ENCODE data around the gene RASGRP1.

Gene RASGRP1

GRCh38 chr15:38504680-38505467 lies 59.7 kb downstream of the RASGRP1 start:
- no peak for DNase-seq (ENCODE audit: low read depth)

- DNase-seq (ENCODE audit: low read depth) = no peak
Observed at GRCh38 chr15:38503496-38503895, 61.1 kb downstream of the RASGRP1 start.

- DNase-seq (ENCODE audit: low read depth) = no peak
Observed at GRCh38 chr15:38499651-38500050, 65.0 kb downstream of the RASGRP1 start.

- no peak for DNase-seq (ENCODE audit: low read depth)
Observed at GRCh38 chr15:38496151-38496550, 68.5 kb downstream of the RASGRP1 start.

- no peak for DNase-seq (ENCODE audit: low read depth)
Observed at GRCh38 chr15:38490242-38490922, 74.2 kb downstream of the RASGRP1 start.

GRCh38 chr15:38487378-38487777 lies 77.2 kb downstream of the RASGRP1 start:
- DNase-seq (ENCODE audit: low read depth) = no peak

GRCh38 chr15:38486936-38487335 lies 77.7 kb downstream of the RASGRP1 start:
- no peak for DNase-seq (ENCODE audit: low read depth)

- DNase-seq (ENCODE audit: low read depth) = no peak
Observed at GRCh38 chr15:38482572-38482971, 82.0 kb downstream of the RASGRP1 start.

GRCh38 chr15:38481761-38482160 lies 82.9 kb downstream of the RASGRP1 start:
- DNase-seq (ENCODE audit: low read depth) = no peak

GRCh38 chr15:38481113-38481512 lies 83.5 kb downstream of the RASGRP1 start:
- DNase-seq (ENCODE audit: low read depth) = no peak

- DNase-seq (ENCODE audit: low read depth) = no peak
Observed at GRCh38 chr15:38479756-38480155, 84.9 kb downstream of the RASGRP1 start.

GRCh38 chr15:38479266-38479665 lies 85.3 kb downstream of the RASGRP1 start:
- no peak for DNase-seq (ENCODE audit: low read depth)

- DNase-seq (ENCODE audit: low read depth) = no peak
Observed at GRCh38 chr15:38477637-38478036, 87.0 kb downstream of the RASGRP1 start.

- no peak for DNase-seq (ENCODE audit: low read depth)
Observed at GRCh38 chr15:38476120-38476519, 88.5 kb downstream of the RASGRP1 start.

- no peak for DNase-seq (ENCODE audit: low read depth)
Observed at GRCh38 chr15:38475361-38475760, 89.3 kb downstream of the RASGRP1 start.

GRCh38 chr15:38474155-38474757 lies 90.4 kb downstream of the RASGRP1 start:
- peak; percentile 29 for DNase-seq (ENCODE audit: low read depth)

GRCh38 chr15:38471974-38472373 lies 92.6 kb downstream of the RASGRP1 start:
- DNase-seq (ENCODE audit: low read depth) = no peak

GRCh38 chr15:38470816-38471215 lies 93.8 kb downstream of the RASGRP1 start:
- DNase-seq (ENCODE audit: low read depth) = no peak

GRCh38 chr15:38464675-38465074 lies 99.9 kb downstream of the RASGRP1 start:
- no peak for DNase-seq (ENCODE audit: low read depth)

- DNase-seq (ENCODE audit: low read depth) = no peak
Observed at GRCh38 chr15:38463893-38464292, 100.7 kb downstream of the RASGRP1 start.

- DNase-seq (ENCODE audit: low read depth) = no peak
Observed at GRCh38 chr15:38461066-38461833, 103.4 kb downstream of the RASGRP1 start.

- DNase-seq (ENCODE audit: low read depth) = no peak
Observed at GRCh38 chr15:38460543-38460942, 104.1 kb downstream of the RASGRP1 start.
